CD4-positive, alpha-beta T cell treated with Interleukin-12 subunit alpha and Interleukin-12 subunit beta, for 1 hour (primary cell): ENCODE measurements around the gene GGNBP2.
"Not testable (repeated sequence)": the region's sequence is repeated elsewhere in the genome, so short reads cannot be mapped to it uniquely, and the experiment has no call there.

ENCODE experiments used
- DNase-seq: peaks from one replicate; pipeline ENCODE4 v3.0.0-alpha.2; 2020

GGNBP2 gene

DNA sequence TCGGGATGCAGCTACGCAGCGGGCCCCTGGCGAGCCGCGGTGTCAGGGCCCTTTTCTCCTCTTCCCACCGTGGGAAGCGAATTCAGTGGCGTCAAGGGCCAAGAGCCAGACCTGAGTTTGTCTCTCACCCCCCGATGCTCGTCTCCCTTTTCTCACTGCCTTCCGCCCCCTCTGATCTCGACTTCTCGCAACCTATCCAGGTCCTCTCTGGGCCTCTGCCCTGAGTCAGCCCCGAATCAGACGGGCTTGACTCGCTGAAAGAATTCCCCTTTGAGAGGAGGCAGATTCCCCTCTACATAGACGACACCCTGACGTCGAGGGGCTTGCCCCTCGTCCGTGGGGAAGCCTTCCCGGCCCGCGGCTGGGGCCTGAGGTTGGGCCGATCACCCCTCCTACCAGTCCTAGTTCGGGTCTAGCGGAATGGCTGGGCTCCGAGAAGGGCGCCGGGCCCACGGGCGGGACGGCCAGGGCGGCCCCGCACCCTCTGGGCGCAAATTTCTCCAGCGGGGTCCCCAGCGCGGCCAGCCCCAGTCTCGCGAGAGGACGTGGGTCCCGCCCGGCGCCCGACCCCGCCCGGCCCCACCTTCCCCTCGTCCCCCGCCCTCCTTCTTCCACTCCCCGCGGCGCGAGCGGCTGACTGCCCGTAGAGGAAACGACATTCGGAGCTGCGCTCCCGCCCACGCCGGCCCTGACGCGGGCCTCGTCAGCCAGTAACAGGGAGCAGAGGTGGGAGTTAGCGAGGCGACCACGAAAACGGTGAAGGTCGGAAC is at the start of gene GGNBP2:
GGNBP2 (plus strand) TSS at position 613 of the 770 bp plus-strand sequence. CDS start 806 bp downstream, outside the sequence.
- peak; percentile 92 for DNase-seq

DNA sequence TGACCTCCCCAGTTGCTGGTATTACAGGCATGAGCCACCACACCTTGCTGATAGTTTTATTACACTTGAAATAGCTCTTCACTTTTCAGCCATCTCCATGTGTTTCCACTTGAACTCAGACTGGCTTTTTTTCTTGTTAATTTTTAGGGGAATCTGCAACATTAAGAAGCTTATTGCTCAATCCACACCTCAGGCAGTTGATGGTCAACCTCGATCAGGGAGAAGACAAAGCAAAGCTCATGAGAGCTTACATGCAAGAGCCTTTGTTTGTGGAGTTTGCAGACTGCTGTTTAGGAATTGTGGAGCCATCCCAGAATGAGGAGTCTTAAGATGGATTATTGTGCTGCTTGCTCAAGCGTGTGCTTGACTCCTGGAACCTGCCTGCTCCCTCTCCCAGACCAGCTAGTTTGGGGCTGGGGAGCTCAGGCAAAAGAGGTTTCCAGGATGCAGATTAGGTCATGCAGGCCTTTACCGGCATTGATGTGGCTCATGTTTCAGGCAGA is 49.6 kb upstream of the GGNBP2 start:
- DNase-seq: no peak

DNA sequence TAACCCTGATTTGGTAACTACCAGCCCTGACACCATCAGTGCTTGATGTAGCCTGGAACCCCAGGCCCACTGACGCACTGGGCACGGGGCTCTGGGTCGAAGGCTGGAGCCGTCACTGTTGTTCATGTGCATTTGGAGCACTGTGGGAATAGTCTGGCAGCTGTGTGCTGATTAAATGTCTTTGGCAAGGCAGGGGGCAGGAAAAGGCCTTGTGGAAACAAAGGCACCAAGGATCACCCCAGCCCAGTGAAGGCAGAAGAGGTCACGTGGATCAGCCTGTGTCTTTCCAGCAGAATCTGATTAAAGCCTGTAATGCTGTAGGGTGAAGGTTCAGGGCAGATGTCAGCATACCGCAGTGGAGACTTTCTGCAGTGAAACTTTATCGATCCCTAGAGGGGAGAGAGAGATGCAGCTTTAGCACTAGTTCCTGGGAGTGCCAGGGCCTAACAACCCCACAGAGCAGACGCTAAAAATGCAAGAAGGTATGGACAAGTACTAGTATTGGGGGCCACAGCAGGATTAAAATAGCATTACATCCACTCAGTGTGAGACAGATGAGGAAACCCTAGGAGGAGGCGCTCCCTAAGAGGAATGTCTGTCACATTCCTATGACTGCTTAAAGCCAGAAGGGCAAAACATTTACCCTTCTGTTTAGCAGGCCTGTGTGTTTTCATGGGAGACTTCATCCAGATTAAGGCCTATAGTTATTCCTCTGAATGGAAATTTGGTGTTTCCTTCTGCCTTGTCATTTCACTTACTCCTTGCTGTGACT is 48.5 kb upstream of the GGNBP2 start:
- no peak for DNase-seq

GRCh38 chr17:36498155-36498554 is 46.6 kb upstream of the GGNBP2 start:
- no peak for DNase-seq

DNA sequence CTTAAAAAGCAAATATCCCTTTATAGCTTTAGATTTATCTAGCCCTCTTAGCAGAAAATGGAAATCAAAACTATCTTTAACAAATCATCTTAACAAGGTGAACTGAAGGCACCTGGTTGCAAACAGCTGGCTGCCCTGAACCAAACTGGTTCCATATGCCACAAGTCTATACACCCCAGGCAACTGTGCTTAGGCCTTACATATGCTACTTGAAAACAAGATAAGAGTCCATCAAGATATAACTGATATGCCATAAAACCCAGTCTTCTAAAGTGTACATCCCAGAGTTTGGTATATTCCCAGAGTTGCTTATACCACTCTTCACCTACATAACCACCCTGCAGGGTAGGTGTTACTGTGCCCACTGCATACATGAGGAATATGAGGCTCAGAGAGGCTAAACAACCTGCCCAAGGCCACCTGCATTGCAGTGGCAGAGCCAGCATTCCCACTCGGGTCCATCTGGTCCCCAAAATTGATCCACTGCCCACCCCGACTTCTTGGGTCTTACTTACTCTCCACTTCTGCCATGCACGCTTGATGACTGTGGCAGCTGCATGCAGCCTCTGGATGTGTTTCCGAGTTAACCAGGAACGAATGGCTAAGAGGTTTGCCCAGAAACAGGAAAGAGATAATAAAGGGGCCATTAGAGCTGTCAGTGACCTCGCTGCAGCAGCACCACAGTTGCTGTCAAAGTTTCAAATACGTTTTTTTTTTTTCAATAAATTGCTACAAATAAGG is 46.0 kb upstream of the GGNBP2 start:
- no peak for DNase-seq

- DNase-seq: no peak
Measured at GRCh38 chr17:36500745-36501225, 43.9 kb upstream of the GGNBP2 start.

DNA sequence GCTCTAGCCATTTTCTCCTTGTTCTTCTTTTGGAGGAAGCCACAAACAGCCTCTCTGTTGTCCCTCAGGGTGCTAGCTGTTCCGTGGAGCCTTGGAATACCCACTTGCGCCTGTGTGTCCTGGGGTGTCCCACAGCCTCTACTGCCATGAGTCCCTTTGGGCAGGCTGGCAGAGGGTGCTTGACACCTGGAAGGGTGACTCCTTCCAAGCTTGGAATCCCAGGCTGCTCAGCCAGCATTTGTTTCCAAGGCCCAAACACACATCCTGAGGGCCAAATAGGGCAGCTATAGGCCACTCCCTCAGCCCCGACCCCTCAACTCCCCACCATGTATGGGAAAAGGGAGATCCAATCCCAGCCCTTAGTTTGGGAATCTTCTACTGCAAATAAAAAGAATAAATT is 43.4 kb upstream of the GGNBP2 start:
- no peak for DNase-seq

DNA sequence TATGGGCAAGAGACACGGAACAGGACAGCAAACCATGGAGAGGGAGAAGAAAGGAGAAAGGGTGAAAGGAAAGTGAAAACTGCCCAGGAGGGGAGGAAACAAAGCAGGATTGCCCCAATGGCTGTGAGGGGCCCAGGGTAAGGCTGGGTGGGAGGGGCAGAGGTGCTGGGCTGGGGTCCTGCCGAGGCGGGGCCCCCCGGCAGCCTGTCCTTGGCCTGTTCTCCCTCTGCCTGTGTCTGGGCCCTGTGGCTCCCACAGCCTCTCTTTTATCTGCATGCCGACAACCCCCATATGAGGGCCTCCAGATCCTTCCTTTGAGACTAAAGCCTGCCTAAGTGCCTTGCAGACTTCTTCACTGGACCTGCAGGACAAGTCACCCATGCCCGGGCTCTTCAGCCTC is 42.8 kb upstream of the GGNBP2 start:
- no peak for DNase-seq

DNA sequence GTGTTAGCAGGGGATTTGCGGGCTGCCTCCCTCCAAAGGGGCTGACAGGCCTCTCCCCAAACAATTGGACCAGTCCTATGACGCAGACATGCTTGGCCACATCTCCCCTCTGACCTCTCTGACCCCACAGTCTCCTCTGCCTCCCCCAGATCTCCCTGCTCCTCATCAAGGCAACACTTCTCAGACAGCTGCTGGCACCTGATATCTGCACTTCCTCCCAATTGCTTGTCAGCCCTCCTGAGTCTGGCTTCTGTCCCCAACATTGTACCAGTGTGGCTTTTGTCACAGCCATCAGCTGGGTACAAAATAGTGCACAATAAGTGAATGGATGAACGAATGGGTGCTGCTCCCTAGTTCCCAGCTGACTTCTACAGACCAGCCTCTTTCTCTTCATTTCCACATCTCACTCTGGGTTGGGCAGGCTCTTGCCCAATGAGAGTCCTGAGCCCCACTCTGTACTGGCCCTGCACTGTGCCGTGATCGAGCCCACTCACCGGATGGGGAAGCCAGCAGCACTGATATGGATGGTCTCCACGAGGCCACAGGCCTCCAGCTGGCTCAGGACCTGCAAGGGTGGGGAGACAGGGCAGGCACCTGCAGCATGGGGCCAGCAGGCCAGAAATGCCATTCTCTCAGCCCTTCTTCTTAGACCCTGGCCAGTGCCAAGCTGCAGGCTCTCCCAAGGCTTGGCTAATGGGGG is 41.1 kb upstream of the GGNBP2 start:
- no peak for DNase-seq

DNA sequence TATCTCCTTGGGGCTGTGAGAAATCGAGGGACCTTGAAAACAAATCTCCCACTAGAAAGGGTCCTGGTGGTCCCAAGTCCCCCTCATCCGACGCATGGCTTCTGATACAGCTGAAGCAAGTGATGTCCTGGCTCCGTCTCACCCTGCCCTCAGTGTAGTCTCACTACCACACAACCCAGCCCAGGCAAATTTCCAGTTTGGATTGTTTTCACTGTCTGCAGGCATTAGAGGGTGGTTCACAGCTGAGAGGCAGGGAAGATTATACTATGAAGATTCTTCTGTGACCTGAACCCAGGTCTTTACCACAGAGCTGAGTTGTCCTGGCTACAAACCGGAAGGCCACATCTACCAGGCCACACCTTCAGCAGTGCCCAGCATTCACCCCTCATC is 40.6 kb upstream of the GGNBP2 start:
- DNase-seq: no peak

- no peak for DNase-seq
Measured at GRCh38 chr17:36505171-36505570, 39.5 kb upstream of the GGNBP2 start.

DNA sequence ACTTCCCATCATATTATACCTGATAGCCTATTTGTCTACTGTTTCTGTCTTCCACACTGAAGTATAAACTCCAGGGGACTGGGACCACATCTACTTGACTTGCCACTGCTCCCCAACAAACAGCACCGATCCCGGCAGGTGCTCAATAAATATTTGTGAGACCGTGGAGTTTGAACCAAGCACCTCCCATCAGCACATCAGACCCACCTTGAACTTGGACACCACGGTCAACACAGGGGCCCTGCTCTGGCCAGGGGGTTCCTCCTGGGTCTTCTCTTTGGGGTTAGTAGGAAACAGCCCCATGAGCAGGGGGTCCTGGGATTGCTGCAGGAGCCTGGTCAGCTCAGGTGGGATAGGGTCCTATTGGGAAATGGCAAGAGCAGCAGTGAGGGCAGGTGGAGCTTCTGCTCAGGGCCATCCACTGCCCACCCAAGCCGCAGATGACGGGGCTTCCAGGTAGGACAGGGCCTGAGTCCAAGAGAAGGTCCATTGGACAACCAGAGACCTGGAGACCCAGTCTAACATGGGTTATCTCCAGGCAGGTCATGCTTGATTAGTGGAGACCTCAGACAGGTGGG is 38.4 kb upstream of the GGNBP2 start:
- no peak for DNase-seq

DNA sequence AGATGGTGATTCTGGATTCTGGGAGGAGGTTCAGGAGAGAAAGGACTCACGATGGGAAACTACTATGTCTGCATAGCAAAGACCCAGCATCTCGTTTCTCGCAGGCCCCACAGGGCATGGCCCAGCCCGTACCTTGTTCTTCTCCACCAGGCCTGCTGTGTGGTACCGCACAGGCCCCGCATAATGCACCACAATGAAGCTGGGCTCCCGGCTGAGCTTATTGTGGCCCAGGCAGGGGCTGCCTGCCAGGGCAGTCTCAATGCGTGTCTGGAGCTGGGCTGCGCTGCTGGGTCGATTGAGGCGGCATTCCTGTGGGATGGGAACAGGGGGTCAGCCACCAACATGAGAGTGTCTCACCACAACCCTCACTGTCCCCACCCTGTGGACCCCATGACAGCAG is 37.9 kb upstream of the GGNBP2 start:
- DNase-seq: no peak

DNA sequence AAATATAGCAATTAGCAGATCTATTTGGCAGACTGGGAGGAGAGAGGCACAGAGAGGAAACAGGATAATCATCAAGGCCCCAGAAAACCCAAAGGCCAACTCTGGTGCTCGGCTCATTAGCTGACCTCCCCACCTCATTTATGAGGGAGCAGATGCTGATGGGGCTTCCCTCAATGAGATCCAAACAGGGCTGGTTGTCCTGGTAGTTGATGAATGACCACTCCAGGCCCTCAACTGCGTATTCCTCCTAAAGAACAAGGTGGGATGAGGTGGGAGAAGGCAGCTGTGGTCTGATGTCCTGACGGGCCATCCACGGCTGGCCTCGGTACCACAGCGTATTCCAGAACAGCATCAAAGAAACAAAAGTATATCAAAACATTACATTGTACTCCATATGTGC is 37.5 kb upstream of the GGNBP2 start:
- no peak for DNase-seq

GRCh38 chr17:36508439-36508838 is 36.3 kb upstream of the GGNBP2 start:
- not testable (repeated sequence) for DNase-seq

- no peak for DNase-seq
Measured at GRCh38 chr17:36509272-36509985, 35.3 kb upstream of the GGNBP2 start.

GRCh38 chr17:36510636-36511035 is 34.1 kb upstream of the GGNBP2 start:
- no peak for DNase-seq

DNA sequence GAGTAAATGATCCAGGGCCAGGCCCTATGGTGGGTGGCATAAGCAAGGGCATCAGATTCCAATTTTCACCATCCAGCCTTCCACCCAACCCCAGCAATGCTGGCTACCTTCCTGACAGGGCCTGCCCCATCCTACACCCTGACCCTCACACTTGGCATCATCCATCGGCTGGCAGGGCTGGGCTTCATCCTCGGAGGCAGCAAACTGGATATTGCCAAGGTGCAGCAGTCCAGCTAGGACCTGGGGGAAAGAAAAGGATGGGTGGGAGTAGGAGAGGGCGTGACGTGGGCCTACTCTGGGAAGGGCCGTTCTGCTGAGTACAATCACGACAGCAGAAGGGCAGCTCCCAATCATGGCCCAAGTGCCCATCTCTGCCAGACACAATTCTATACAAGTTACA is 33.5 kb upstream of the GGNBP2 start:
- DNase-seq: no peak

GRCh38 chr17:36512641-36513040 is 32.1 kb upstream of the GGNBP2 start:
- DNase-seq: no peak

- no peak for DNase-seq
Measured at GRCh38 chr17:36514856-36515255, 29.9 kb upstream of the GGNBP2 start.

DNA sequence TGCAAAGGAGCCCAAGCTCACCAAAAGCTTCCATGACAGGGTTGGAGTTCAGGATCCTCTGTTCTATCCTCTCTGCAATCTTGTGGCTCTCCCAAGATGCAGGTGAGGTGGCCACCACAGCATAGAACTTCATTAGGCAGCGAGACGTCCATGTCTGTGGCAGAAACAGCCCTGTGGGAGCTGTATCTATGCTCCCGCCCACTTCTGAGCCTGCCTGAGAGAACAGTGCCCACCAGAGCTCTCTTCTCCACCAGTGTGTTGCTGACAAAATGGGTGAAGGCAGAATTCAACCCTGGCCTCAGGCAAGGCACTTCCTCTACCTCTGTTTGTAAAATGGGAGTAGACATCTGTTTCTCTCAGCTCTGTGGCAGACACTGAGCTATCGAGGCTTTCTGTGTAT is 28.9 kb upstream of the GGNBP2 start:
- DNase-seq: no peak

- no peak for DNase-seq
Measured at GRCh38 chr17:36523113-36523512, 21.6 kb upstream of the GGNBP2 start.
